ENCODE results near the gene BIRC2.

The BIRC2 gene

GRCh38 chr11:102384419-102385079 is 37.5 kb downstream of the BIRC2 start:
- Histone ChIP-seq H4K20me1 (ENCODE audit: control insufficient read depth, insufficient read depth, low read depth, low read length) (no peaks in the 10 kb centered on the region), H3K9me3 (ENCODE audit: control insufficient read depth, insufficient read depth, low read length) (no peaks in the 10 kb centered on the region), H3K27ac (ENCODE audit: low read depth, low read length) (no peak overlapping the region), H3K79me2 (ENCODE audit: control insufficient read depth, low read length) (no peaks in the 10 kb centered on the region), H3K4me1 (ENCODE audit: control insufficient read depth, low read length) (no peaks in the 10 kb centered on the region), H3K4me3 (ENCODE audit: low read length) (no peak overlapping the region), H3F3A (ENCODE audit: control insufficient read depth, insufficient read depth) (no peaks in the 10 kb centered on the region), H3K27me3 (ENCODE audit: control insufficient read depth, low read length) (no peaks in the 10 kb centered on the region), H3K4me2 (ENCODE audit: low read length) (no peak overlapping the region), H3K9me2 (replicated peaks; ENCODE audit: control insufficient read depth, low read length) (no peaks in the 10 kb centered on the region), H3K36me3 (ENCODE audit: control insufficient read depth, low read length) (peaks cover 11% of the 10 kb centered on the region; the same call in 1 of the 2 replicates)
- no peak for TF ChIP-seq CTCF (IDR thresholded peaks at IDR 0.05; ENCODE audit: low read depth, low read length, poor library complexity, severe bottlenecking)
- no peak for TF ChIP-seq EZH2phosphoT487 (IDR thresholded peaks at IDR 0.05; ENCODE audit: borderline replicate concordance, low read length)

GRCh38 chr11:102385085-102386007 is 38.3 kb downstream of the BIRC2 start:
- no peak overlapping the region for H3K4me3 ChIP-seq (ENCODE audit: low read length)
- H3K4me1 ChIP-seq (ENCODE audit: control insufficient read depth, low read length): no peaks in the 10 kb centered on the region
- H3K9me3 ChIP-seq (ENCODE audit: control insufficient read depth, insufficient read depth, low read length): no peaks in the 10 kb centered on the region
- TF ChIP-seq EZH2phosphoT487 (IDR thresholded peaks at IDR 0.05; ENCODE audit: borderline replicate concordance, low read length) (no peak), CTCF (IDR thresholded peaks at IDR 0.05; ENCODE audit: low read depth, low read length, poor library complexity, severe bottlenecking) (no peak)
- H3K4me2 ChIP-seq (ENCODE audit: low read length): no peak overlapping the region
- H4K20me1 ChIP-seq (ENCODE audit: control insufficient read depth, insufficient read depth, low read depth, low read length): no peaks in the 10 kb centered on the region
- no peaks in the 10 kb centered on the region for H3K79me2 ChIP-seq (ENCODE audit: control insufficient read depth, low read length)
- H3K36me3 ChIP-seq (ENCODE audit: control insufficient read depth, low read length): peaks cover 3% of the 10 kb centered on the region; the same call in 1 of the 2 replicates
- H3K9me2 ChIP-seq (replicated peaks; ENCODE audit: control insufficient read depth, low read length): no peaks in the 10 kb centered on the region
- H3F3A ChIP-seq (ENCODE audit: control insufficient read depth, insufficient read depth): no peaks in the 10 kb centered on the region
- H3K27ac ChIP-seq (ENCODE audit: low read depth, low read length): no peak overlapping the region
- no peaks in the 10 kb centered on the region for H3K27me3 ChIP-seq (ENCODE audit: control insufficient read depth, low read length)

- 0 out of 2 replicates have a peak, but pooled peaks cover 2% of the 10 kb centered on the region for H3K36me3 ChIP-seq (ENCODE audit: control insufficient read depth, low read length)
- no peaks in the 10 kb centered on the region for H3F3A ChIP-seq (ENCODE audit: control insufficient read depth, insufficient read depth)
- H3K9me3 ChIP-seq (ENCODE audit: control insufficient read depth, insufficient read depth, low read length): no peaks in the 10 kb centered on the region
- H3K27ac ChIP-seq (ENCODE audit: low read depth, low read length): no peak overlapping the region
- no peaks in the 10 kb centered on the region for H3K4me1 ChIP-seq (ENCODE audit: control insufficient read depth, low read length)
- TF ChIP-seq EZH2phosphoT487 (IDR thresholded peaks at IDR 0.05; ENCODE audit: borderline replicate concordance, low read length): no peak
- TF ChIP-seq CTCF (IDR thresholded peaks at IDR 0.05; ENCODE audit: low read depth, low read length, poor library complexity, severe bottlenecking): no peak
- H4K20me1 ChIP-seq (ENCODE audit: control insufficient read depth, insufficient read depth, low read depth, low read length): no peaks in the 10 kb centered on the region
- H3K4me2 ChIP-seq (ENCODE audit: low read length): no peak overlapping the region
- no peaks in the 10 kb centered on the region for H3K79me2 ChIP-seq (ENCODE audit: control insufficient read depth, low read length)
- no peaks in the 10 kb centered on the region for H3K9me2 ChIP-seq (replicated peaks; ENCODE audit: control insufficient read depth, low read length)
- no peaks in the 10 kb centered on the region for H3K27me3 ChIP-seq (ENCODE audit: control insufficient read depth, low read length)
- H3K4me3 ChIP-seq (ENCODE audit: low read length): no peak overlapping the region
These were observed 39.2 kb downstream of the BIRC2 start for GRCh38 chr11:102386136-102386734.
